OCI-LY1 (cell line): ENCODE results near the gene PCNT.
A peak's percentile ranks its signal among the peaks of the same experiment; 100 is the strongest.

ENCODE experiments used
- H2AFZ ChIP-seq: fragments of 200-600 bp; sonication (generic), shearing (Covaris generic); 2 replicates; pipeline ENCODE4 v1.6.0; 2014; ENCODE audit warnings: antibody characterized with exemption, mild to moderate bottlenecking, low read length
- H3F3A ChIP-seq: fragments of 200-600 bp; sonication (generic), shearing (Covaris generic); 2 replicates; pipeline ENCODE4 v1.6.0; 2014; ENCODE audit warnings: mild to moderate bottlenecking, antibody characterized with exemption, low read length, moderate library complexity; ENCODE audit not compliant: insufficient read depth
- H3K27ac ChIP-seq: fragments of 200-600 bp; sonication (generic); 2 replicates; pipeline ENCODE4 v1.5.1; 2014; ENCODE audit warnings: low read length, mixed run types, mild to moderate bottlenecking, low read depth; ENCODE audit not compliant: poor library complexity, severe bottlenecking
- H3K27me3 ChIP-seq: fragments of 200-600 bp; sonication (generic); 2 replicates; pipeline ENCODE4 v1.6.0; 2014; ENCODE audit warnings: antibody characterized with exemption, mild to moderate bottlenecking, low read length, moderate library complexity; ENCODE audit not compliant: insufficient read depth
- H3K36me3 ChIP-seq: fragments of 200-600 bp; sonication (generic); 2 replicates; pipeline ENCODE4 v1.6.1; 2014; ENCODE audit warnings: mild to moderate bottlenecking, antibody characterized with exemption, low read length, moderate library complexity, mixed read lengths; ENCODE audit not compliant: insufficient read depth
- H3K4me1 ChIP-seq: fragments of 200-600 bp; sonication (generic); 2 replicates; pipeline ENCODE4 v1.5.1; 2014; ENCODE audit warnings: mild to moderate bottlenecking, low read length, moderate library complexity; ENCODE audit not compliant: insufficient read depth, severe bottlenecking
- H3K4me2 ChIP-seq: fragments of 200-600 bp; sonication (generic), shearing (Covaris generic); 2 replicates; pipeline ENCODE4 v1.6.1; 2014; ENCODE audit warnings: low read length
- H3K4me3 ChIP-seq: fragments of 200-600 bp; sonication (generic); 2 replicates; pipeline ENCODE4 v1.5.1; 2014; ENCODE audit warnings: low read length, low read depth, mild to moderate bottlenecking, mixed read lengths; ENCODE audit not compliant: poor library complexity, severe bottlenecking
- H3K79me2 ChIP-seq: fragments of 200-600 bp; shearing (Covaris generic); 2 replicates; pipeline ENCODE4 v1.6.1; 2016; ENCODE audit warnings: mixed run types, low read length, mixed read lengths; ENCODE audit not compliant: insufficient read depth
- H3K9ac ChIP-seq: fragments of 200-600 bp; sonication (generic), shearing (Covaris generic); 2 replicates; pipeline ENCODE4 v1.6.1; 2014; ENCODE audit warnings: mild to moderate bottlenecking, low read length, mixed read lengths
- H3K9me2 ChIP-seq: fragments of 200-600 bp; sonication (generic), shearing (Covaris generic); 2 replicates; pipeline ENCODE4 v1.6.1; 2014; ENCODE audit warnings: low read depth, mild to moderate bottlenecking, low read length, mixed read lengths
- H3K9me3 ChIP-seq: fragments of 200-600 bp; shearing (Covaris generic); 2 replicates; pipeline ENCODE4 v1.6.1; 2014; ENCODE audit warnings: low read length, mixed read lengths
- H4K20me1 ChIP-seq: fragments of 200-600 bp; sonication (generic), shearing (Covaris generic); 2 replicates; pipeline ENCODE4 v1.6.0; 2016; ENCODE audit warnings: mild to moderate bottlenecking, low read length; ENCODE audit not compliant: insufficient read depth
- EZH2 ChIP-seq: fragments of 200-600 bp; sonication (generic), shearing (Covaris generic); IDR thresholded peaks from 2 replicates; pipeline ENCODE4 v1.8.0; 2017; ENCODE audit warnings: borderline replicate concordance, mixed run types, mild to moderate bottlenecking, antibody characterized with exemption, low read length, moderate library complexity, mixed read lengths
- TF ChIP-seq, protein P1 (sequence below): fragments of 200-600 bp; sonication (generic), shearing (Covaris generic); IDR thresholded peaks from 2 replicates; pipeline ENCODE4 v1.5.1; 2017; ENCODE audit warnings: mild to moderate bottlenecking, antibody characterized with exemption, low read length, moderate library complexity, mixed read lengths

Gene PCNT, protein sequence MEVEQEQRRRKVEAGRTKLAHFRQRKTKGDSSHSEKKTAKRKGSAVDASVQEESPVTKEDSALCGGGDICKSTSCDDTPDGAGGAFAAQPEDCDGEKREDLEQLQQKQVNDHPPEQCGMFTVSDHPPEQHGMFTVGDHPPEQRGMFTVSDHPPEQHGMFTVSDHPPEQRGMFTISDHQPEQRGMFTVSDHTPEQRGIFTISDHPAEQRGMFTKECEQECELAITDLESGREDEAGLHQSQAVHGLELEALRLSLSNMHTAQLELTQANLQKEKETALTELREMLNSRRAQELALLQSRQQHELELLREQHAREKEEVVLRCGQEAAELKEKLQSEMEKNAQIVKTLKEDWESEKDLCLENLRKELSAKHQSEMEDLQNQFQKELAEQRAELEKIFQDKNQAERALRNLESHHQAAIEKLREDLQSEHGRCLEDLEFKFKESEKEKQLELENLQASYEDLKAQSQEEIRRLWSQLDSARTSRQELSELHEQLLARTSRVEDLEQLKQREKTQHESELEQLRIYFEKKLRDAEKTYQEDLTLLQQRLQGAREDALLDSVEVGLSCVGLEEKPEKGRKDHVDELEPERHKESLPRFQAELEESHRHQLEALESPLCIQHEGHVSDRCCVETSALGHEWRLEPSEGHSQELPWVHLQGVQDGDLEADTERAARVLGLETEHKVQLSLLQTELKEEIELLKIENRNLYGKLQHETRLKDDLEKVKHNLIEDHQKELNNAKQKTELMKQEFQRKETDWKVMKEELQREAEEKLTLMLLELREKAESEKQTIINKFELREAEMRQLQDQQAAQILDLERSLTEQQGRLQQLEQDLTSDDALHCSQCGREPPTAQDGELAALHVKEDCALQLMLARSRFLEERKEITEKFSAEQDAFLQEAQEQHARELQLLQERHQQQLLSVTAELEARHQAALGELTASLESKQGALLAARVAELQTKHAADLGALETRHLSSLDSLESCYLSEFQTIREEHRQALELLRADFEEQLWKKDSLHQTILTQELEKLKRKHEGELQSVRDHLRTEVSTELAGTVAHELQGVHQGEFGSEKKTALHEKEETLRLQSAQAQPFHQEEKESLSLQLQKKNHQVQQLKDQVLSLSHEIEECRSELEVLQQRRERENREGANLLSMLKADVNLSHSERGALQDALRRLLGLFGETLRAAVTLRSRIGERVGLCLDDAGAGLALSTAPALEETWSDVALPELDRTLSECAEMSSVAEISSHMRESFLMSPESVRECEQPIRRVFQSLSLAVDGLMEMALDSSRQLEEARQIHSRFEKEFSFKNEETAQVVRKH (N-terminal part only)

DNA sequence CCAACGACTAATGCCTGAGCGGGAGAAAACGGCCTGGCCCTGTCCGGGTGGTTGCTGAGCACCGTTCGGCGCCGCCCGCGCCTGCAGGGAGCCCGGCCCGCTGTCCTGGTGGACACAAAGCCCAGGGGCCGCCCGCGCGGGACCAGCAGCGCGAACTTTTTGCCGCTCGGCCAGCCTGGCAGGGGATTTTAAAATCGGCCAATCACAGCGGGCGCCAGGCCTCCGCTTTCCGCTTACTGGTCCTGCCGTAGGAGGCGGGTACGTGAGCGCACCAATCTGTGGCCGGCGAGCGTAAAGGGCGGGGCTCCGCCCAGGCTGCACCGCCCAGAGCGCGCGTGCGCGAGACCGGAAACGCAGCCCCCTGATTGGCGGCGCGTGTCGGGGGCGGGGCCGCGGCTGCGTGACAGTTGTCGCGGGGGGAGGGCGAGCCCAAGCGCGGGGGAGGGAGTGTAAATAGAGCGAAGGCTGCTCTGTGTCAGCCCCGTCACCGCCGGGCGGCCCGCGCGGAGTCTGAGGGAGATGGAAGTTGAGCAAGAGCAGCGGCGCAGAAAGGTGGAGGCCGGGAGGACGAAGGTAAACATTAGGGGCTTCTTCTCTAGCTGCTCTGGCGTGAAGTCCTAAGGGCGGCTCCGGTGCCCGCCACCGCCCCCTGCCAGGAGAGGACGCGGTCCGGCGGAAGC lies at the start of gene PCNT, which contains the start of gene C21orf58:
Gene PCNT (plus strand): TSS at position 447 of the 680 bp plus-strand sequence. CDS start 73 bp downstream, at position 520.
Gene C21orf58 (minus strand): TSS at position 161 of the 680 bp plus-strand sequence. CDS start 1,132 bp downstream, outside the sequence.
- no peak within 1 kb of the TSS for H2AFZ ChIP-seq
- no peaks in the 10 kb centered on the region for H3K9me2 ChIP-seq
- TF ChIP-seq, protein P1, sequence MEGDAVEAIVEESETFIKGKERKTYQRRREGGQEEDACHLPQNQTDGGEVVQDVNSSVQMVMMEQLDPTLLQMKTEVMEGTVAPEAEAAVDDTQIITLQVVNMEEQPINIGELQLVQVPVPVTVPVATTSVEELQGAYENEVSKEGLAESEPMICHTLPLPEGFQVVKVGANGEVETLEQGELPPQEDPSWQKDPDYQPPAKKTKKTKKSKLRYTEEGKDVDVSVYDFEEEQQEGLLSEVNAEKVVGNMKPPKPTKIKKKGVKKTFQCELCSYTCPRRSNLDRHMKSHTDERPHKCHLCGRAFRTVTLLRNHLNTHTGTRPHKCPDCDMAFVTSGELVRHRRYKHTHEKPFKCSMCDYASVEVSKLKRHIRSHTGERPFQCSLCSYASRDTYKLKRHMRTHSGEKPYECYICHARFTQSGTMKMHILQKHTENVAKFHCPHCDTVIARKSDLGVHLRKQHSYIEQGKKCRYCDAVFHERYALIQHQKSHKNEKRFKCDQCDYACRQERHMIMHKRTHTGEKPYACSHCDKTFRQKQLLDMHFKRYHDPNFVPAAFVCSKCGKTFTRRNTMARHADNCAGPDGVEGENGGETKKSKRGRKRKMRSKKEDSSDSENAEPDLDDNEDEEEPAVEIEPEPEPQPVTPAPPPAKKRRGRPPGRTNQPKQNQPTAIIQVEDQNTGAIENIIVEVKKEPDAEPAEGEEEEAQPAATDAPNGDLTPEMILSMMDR = no peak
- TF ChIP-seq EZH2 = no peak
- H3K4me2 ChIP-seq = peak within 1 kb of the TSS; percentile 80
- no peaks in the 10 kb centered on the region for H4K20me1 ChIP-seq
- no peaks in the 10 kb centered on the region for H3K27me3 ChIP-seq
- peaks cover 37% of the 10 kb centered on the region for H3K4me1 ChIP-seq
- peaks cover 40% of the 10 kb centered on the region for H3K36me3 ChIP-seq
- peak within 1 kb of the TSS; percentile 79 for H3K4me3 ChIP-seq
- H3F3A ChIP-seq = no peaks in the 10 kb centered on the region
- H3K79me2 ChIP-seq = peaks cover 48% of the 10 kb centered on the region
- no peaks in the 10 kb centered on the region for H3K9me3 ChIP-seq
- peak within 1 kb of the TSS; percentile 92 for H3K27ac ChIP-seq
- H3K9ac ChIP-seq = peak within 1 kb of the TSS; percentile 98

DNA sequence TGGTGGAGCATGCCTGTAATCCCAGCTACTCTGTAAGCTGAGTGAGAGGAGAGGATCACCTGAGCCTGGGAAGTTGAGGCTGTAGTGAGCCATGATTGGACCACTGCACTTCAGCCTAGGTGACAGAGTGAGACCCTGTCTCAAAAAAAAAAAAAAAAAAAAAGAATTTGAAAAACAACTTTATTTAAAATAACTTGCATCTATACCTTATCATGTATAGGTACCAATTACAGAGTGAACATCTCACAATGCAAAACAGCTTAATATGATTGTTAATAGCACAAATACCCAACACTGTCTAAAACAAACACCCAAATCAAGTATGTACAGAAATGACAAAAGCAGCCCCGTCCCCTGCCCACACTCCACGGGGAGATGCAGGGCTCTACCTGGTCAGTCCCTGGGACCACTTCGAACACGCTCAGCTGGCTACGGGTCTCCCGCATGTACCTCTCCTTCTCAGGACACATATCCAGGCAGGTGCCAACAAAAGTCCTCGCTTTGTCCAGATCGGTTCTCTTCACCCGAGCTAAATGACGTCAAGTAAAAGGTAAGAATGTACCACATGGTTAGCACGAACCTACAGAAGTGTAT lies 49.1 kb upstream of the PCNT start:
- no peak overlapping the region for H3K9ac ChIP-seq
- H4K20me1 ChIP-seq = no peaks in the 10 kb centered on the region
- H3K4me1 ChIP-seq = no peaks in the 10 kb centered on the region
- no peaks in the 10 kb centered on the region for H3K9me2 ChIP-seq
- H3K27ac ChIP-seq = no peak overlapping the region
- peaks cover 88% of the 10 kb centered on the region for H3K36me3 ChIP-seq
- TF ChIP-seq, protein P1 = no peak
- TF ChIP-seq EZH2 = no peak
- H3F3A ChIP-seq = no peaks in the 10 kb centered on the region
- no peaks in the 10 kb centered on the region for H3K27me3 ChIP-seq
- H3K79me2 ChIP-seq = no peaks in the 10 kb centered on the region
- H3K4me2 ChIP-seq = no peak overlapping the region
- no peak overlapping the region for H2AFZ ChIP-seq
- H3K4me3 ChIP-seq = no peak overlapping the region
- H3K9me3 ChIP-seq = no peaks in the 10 kb centered on the region
